A549 (cell line): Measurements from ENCODE around the gene DOK6. TPM values are rescaled to one million over a fixed set of nuclear protein-coding genes. Genes with fewer than 3 reads are reported as not detected.

ENCODE experiments used
- ATAC-seq, 2 experiments: fragments of 200-7000 bp in 1 of 2; fragments of >200 bp in 1 of 2; cut with Nextera tagmentation in 1 of 2; cut with Tn5 transposase in 1 of 2; 3 replicates each; pipeline versions ENCODE4 v1.8.0 to v1.9.1; 2018 to 2020; ENCODE audit warnings: mild to moderate bottlenecking in 1 of 2, moderate library complexity in 1 of 2
- CTCF ChIA-PET: fragments of 300-600 bp; sonication (Branson Sonifier 250); formaldehyde crosslinking; extraction: SDS; loops from one replicate; lab custom pipeline; 2021; ENCODE audit warnings: antibody characterized with exemption, inconsistent platforms; lab: Yijun Ruan, JAX
- POLR2A ChIA-PET: fragments of 350-600 bp; formaldehyde crosslinking; extraction: SDS; loops from one replicate; lab custom pipeline; 2021; ENCODE audit warnings: antibody characterized with exemption, inconsistent platforms; lab: Yijun Ruan, JAX
- DNase-seq, 2 experiments: peaks; one replicate each; pipeline versions ENCODE4 v3.0.0 to v3.0.0-alpha.2; 2011 to 2016; ENCODE audit warnings: low read depth in 1 of 2, low spot score in 1 of 2
- FAIRE-seq: peaks from 2 replicates; lab custom pipeline; 2011; peaks lifted over from hg19 to GRCh38; lab: Jason Lieb, UNC
- H3K27ac ChIP-seq, 2 experiments: fragments of >200 bp; sonication (Bioruptor Twin); formaldehyde crosslinking; 3 replicates each; pipeline ENCODE4 v1.5.1; 2016 to 2017
- H3K4me1 ChIP-seq: fragments of >200 bp; sonication (Bioruptor Twin); formaldehyde crosslinking; 3 replicates; pipeline ENCODE4 v1.6.1; 2016
- H3K4me2 ChIP-seq: fragments of >200 bp; sonication (Bioruptor Twin); formaldehyde crosslinking; 3 replicates; pipeline ENCODE4 v1.6.1; 2016
- H3K4me3 ChIP-seq: fragments of >200 bp; sonication (Bioruptor Twin); formaldehyde crosslinking; 3 replicates; pipeline ENCODE4 v1.5.1; 2016
- H3K9me3 ChIP-seq: fragments of >200 bp; sonication (Bioruptor Twin); formaldehyde crosslinking; 3 replicates; pipeline ENCODE4 v1.6.1; 2016
- ATOH8 ChIP-seq: fragments of 250-450 bp; sonication (Bioruptor Pico); IDR thresholded peaks from 2 replicates; pipeline ENCODE4 v1.5.0; 2020; ENCODE audit warnings: low read depth, mild to moderate bottlenecking, moderate library complexity
- BHLHE40 ChIP-seq: IDR thresholded peaks from 2 replicates; pipeline ENCODE4 v1.6.1; 2012; ENCODE audit warnings: low read depth, low read length, inconsistent platforms
- CHD2 ChIP-seq: fragments of 150-350 bp; IDR thresholded peaks from 2 replicates; pipeline ENCODE4 v1.6.1; 2014; ENCODE audit warnings: low read length; ENCODE audit not compliant: partially characterized antibody
- FOSB ChIP-seq: fragments of 250-450 bp; sonication (Bioruptor Pico); IDR thresholded peaks from 2 replicates; pipeline ENCODE4 v1.5.0; 2020; ENCODE audit warnings: mild to moderate bottlenecking, moderate library complexity
- JUN ChIP-seq, 2 experiments: fragments of >200 bp; sonication (Bioruptor Twin); formaldehyde crosslinking; IDR thresholded peaks; 2 replicates in 1 of 2; 3 replicates in 1 of 2; pipeline ENCODE4 v1.6.1; 2016 to 2017
- JUNB ChIP-seq: fragments of >200 bp; sonication (Bioruptor Twin); formaldehyde crosslinking; IDR thresholded peaks from 2 replicates; pipeline ENCODE4 v1.6.1; 2016
- MAFK ChIP-seq: fragments of 450-650 bp; IDR thresholded peaks from 2 replicates; pipeline ENCODE4 v1.6.1; 2014; ENCODE audit not compliant: partially characterized antibody
- NR3C1 ChIP-seq: fragments of >200 bp; sonication (Bioruptor Twin); formaldehyde crosslinking; IDR thresholded peaks from 3 replicates; pipeline ENCODE4 v1.6.1; 2017
- RAD21 ChIP-seq, 2 experiments: fragments of >200 bp in 1 of 2; sonication (Bioruptor Twin) in 1 of 2; formaldehyde crosslinking in 1 of 2; IDR thresholded peaks in 1 of 2; conservative IDR thresholded peaks in 1 of 2; 2 replicates in 1 of 2; 3 replicates in 1 of 2; pipeline ENCODE4 v1.6.1; 2012 to 2018; ENCODE audit warnings: inconsistent platforms in 1 of 2
- REST ChIP-seq: fragments of 200-600 bp; sonication (generic); IDR thresholded peaks from 2 replicates; pipeline ENCODE4 v1.6.1; 2016; ENCODE audit warnings: antibody characterized with exemption, mild to moderate bottlenecking, moderate library complexity
- SMC3 ChIP-seq: fragments of >200 bp; sonication (Bioruptor Twin); formaldehyde crosslinking; IDR thresholded peaks from 3 replicates; pipeline ENCODE4 v1.6.1; 2018; ENCODE audit warnings: inconsistent platforms
- SREBF2 ChIP-seq: fragments of 450-650 bp; IDR thresholded peaks from 2 replicates; pipeline ENCODE4 v1.6.1; 2014; ENCODE audit warnings: mild to moderate bottlenecking, moderate library complexity
- ZC3H11A ChIP-seq: fragments of 450-650 bp; IDR thresholded peaks from 2 replicates; pipeline ENCODE4 v1.6.1; 2014; ENCODE audit warnings: antibody characterized with exemption, mild to moderate bottlenecking
- ZFP36 ChIP-seq: fragments of 450-650 bp; IDR thresholded peaks from 2 replicates; pipeline ENCODE4 v1.6.1; 2014; ENCODE audit warnings: borderline replicate concordance; ENCODE audit not compliant: partially characterized antibody
- ZNF302 ChIP-seq: fragments of 250-450 bp; sonication (Bioruptor Pico); IDR thresholded peaks from 2 replicates; pipeline ENCODE4 v1.9.0; 2021; ENCODE audit warnings: inconsistent platforms, mild to moderate bottlenecking, moderate library complexity
- WGBS: methylation state at CpG from one replicate; pipeline ENCODE4 v1.1.6; 2017; ENCODE audit errors: missing lambda C conversion rate; 5-methylcytosine and 5-hydroxymethylcytosine counted together
- polyA plus RNA-seq, 4 experiments: library from polyadenylated mRNA; depleted of rRNA in 3 of 4; stranded (reverse); fragments of >200 nt; fragmentation: RNase III in 1 of 4; extraction: RNeasy Plus Mini Kit Qiagen cat#74134 plus additional on column Dnase treatment in 1 of 4; gene quantifications; 2 replicates in 3 of 4; 3 replicates in 1 of 4; pipeline ENCODE4 v1.2.3, GENCODE V29; 2011 to 2017
- TF ChIP-seq, protein P1 (sequence below): fragments of >200 bp; sonication (Bioruptor Twin); formaldehyde crosslinking; IDR thresholded peaks from 3 replicates; pipeline ENCODE4 v1.6.1; 2016
- TF ChIP-seq, protein P2 (sequence below): IDR thresholded peaks from 2 replicates; pipeline ENCODE4 v1.6.1; 2012
- TF ChIP-seq, protein P3 (sequence below): fragments of 150-350 bp; IDR thresholded peaks from 2 replicates; pipeline ENCODE4 v1.6.1; 2014; ENCODE audit warnings: low read depth, mild to moderate bottlenecking, low read length
- TF ChIP-seq, protein P4 (sequence below): fragments of 450-650 bp; IDR thresholded peaks from 2 replicates; pipeline ENCODE4 v1.6.1; 2014; ENCODE audit warnings: antibody characterized with exemption

Gene DOK6
- polyA plus RNA-seq, 2 of the 4 experiments (the other 2 are of a cell fraction) = not detected

- 68% methylated on average over 3 of the region's 3 CpGs for WGBS
Measured at GRCh38 chr18:69697689-69698088, 297.0 kb downstream of the DOK6 start.

DNA sequence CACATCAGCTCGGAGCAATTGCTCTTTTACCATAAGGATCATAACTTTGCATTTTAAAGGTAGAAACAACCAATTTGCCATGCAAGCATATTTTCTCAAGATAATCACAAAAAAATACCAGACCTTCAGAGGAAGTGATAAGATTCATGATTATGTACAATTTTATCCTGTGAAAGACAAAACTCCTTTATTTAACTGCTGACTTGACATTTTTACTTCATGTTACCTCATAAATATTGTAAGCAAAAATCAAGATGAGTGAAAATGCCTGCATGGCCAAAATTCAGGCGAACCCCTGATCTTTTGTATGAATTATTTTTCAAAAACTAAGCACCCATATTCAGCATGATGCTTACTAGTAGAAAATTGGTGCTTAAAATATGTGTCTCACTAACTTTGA, 300.6 kb downstream of the DOK6 start:
- FAIRE-seq = no peak
- TF ChIP-seq, protein P1, sequence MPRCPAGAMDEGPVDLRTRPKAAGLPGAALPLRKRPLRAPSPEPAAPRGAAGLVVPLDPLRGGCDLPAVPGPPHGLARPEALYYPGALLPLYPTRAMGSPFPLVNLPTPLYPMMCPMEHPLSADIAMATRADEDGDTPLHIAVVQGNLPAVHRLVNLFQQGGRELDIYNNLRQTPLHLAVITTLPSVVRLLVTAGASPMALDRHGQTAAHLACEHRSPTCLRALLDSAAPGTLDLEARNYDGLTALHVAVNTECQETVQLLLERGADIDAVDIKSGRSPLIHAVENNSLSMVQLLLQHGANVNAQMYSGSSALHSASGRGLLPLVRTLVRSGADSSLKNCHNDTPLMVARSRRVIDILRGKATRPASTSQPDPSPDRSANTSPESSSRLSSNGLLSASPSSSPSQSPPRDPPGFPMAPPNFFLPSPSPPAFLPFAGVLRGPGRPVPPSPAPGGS = no peak
- peak; percentile 96 for TF ChIP-seq MAFK
- TF ChIP-seq, all 56 proteins: peak for 1
- Histone ChIP-seq H3K27ac (no peak overlapping the region), H3K9me3 (no peaks in the 10 kb centered on the region), H3K4me1 (no peaks in the 10 kb centered on the region), H3K4me3 (no peak overlapping the region), H3K4me2 (no peak overlapping the region)
- DNase-seq (no peak), ATAC-seq (no peak)
- POLR2A ChIA-PET = no interaction called here
- 56% methylated on average over 2 of the region's 2 CpGs for WGBS
- CTCF ChIA-PET = no interaction called here

More at GRCh38 chr18:69697689-69698088, 297.0 kb downstream of the DOK6 start:
- TF ChIP-seq ZC3H11A (no peak), MAFK (no peak), SREBF2 (no peak), ZNF302 (CRISPR knock-in tag) (no peak), RAD21 (conservative IDR thresholded peaks at IDR 0.05 in 1 of 2, IDR thresholded peaks at IDR 0.05 in 1 of 2) (no peak), JUNB (no peak), SMC3 (no peak), NR3C1 (no peak), CHD2 (no peak), JUN (IDR thresholded peaks at IDR 0.05) (no peak), BHLHE40 (no peak), ATOH8 (CRISPR knock-in tag) (no peak), FOSB (no peak), ZFP36 (no peak), REST (no peak)
- TF ChIP-seq, protein P2, sequence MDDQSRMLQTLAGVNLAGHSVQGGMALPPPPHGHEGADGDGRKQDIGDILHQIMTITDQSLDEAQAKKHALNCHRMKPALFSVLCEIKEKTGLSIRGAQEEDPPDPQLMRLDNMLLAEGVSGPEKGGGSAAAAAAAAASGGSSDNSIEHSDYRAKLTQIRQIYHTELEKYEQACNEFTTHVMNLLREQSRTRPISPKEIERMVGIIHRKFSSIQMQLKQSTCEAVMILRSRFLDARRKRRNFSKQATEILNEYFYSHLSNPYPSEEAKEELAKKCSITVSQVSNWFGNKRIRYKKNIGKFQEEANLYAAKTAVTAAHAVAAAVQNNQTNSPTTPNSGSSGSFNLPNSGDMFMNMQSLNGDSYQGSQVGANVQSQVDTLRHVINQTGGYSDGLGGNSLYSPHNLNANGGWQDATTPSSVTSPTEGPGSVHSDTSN = no peak
- TF ChIP-seq, protein P3, sequence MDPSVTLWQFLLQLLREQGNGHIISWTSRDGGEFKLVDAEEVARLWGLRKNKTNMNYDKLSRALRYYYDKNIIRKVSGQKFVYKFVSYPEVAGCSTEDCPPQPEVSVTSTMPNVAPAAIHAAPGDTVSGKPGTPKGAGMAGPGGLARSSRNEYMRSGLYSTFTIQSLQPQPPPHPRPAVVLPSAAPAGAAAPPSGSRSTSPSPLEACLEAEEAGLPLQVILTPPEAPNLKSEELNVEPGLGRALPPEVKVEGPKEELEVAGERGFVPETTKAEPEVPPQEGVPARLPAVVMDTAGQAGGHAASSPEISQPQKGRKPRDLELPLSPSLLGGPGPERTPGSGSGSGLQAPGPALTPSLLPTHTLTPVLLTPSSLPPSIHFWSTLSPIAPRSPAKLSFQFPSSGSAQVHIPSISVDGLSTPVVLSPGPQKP = no peak
- TF ChIP-seq, protein P4, sequence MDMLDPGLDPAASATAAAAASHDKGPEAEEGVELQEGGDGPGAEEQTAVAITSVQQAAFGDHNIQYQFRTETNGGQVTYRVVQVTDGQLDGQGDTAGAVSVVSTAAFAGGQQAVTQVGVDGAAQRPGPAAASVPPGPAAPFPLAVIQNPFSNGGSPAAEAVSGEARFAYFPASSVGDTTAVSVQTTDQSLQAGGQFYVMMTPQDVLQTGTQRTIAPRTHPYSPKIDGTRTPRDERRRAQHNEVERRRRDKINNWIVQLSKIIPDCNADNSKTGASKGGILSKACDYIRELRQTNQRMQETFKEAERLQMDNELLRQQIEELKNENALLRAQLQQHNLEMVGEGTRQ = no peak
- FAIRE-seq (no peak), ATAC-seq (no peak), DNase-seq (no peak)
- Histone ChIP-seq H3K4me3 (no peak overlapping the region), H3K27ac (no peak overlapping the region), H3K4me2 (no peak overlapping the region), H3K4me1 (no peaks in the 10 kb centered on the region), H3K9me3 (no peaks in the 10 kb centered on the region)
- POLR2A ChIA-PET = no interaction called here
- CTCF ChIA-PET = no interaction called here
